HL-60 (cell line): ENCODE results near the gene BIN1.

ENCODE experiments used
- DNase-seq, 2 experiments: peaks; one replicate each; pipeline ENCODE4 v3.0.0-alpha.2; 2010 to 2020; ENCODE audit warnings: low read depth in 1 of 2, low spot score in 1 of 2
- H3K27ac ChIP-seq: fragments of 250-450 bp; sonication (Bioruptor Pico); replicated peaks from 2 replicates; pipeline ENCODE4 v1.5.1; 2020; ENCODE audit warnings: mild to moderate bottlenecking, moderate library complexity
- H3K27me3 ChIP-seq: fragments of 250-450 bp; sonication (Bioruptor Pico); 2 replicates; pipeline ENCODE4 v1.5.1; 2021; ENCODE audit warnings: mild to moderate bottlenecking, moderate library complexity; ENCODE audit not compliant: insufficient read depth, poor library complexity, severe bottlenecking
- H3K4me3 ChIP-seq: replicated peaks from 2 replicates; pipeline ENCODE4 v1.5.1; 2011; ENCODE audit warnings: mild to moderate bottlenecking, control low read depth, low read length; ENCODE audit not compliant: insufficient read depth
- GABPA ChIP-seq: IDR thresholded peaks from 2 replicates; pipeline ENCODE4 v1.6.1; 2012; ENCODE audit warnings: low read depth
- POLR2AphosphoS5 ChIP-seq: IDR thresholded peaks from 2 replicates; pipeline ENCODE4 v1.6.1; 2012; ENCODE audit warnings: low read depth
- SPI1 ChIP-seq: IDR thresholded peaks from 2 replicates; pipeline ENCODE4 v1.6.1; 2012; ENCODE audit warnings: low read depth, mild to moderate bottlenecking, borderline replicate concordance
- TF ChIP-seq, protein P1 (sequence below): IDR thresholded peaks from one replicate; pipeline ENCODE4 v1.5.1; 2011; ENCODE audit warnings: low read length, control low read depth, inconsistent platforms; ENCODE audit not compliant: insufficient read depth
- TF ChIP-seq, protein P2 (sequence below): IDR thresholded peaks from 2 replicates; pipeline ENCODE4 v1.6.1; 2012; ENCODE audit warnings: low read depth; ENCODE audit not compliant: insufficient replicate concordance

The BIN1 gene

GRCh38 chr2:127037476-127037875, 69.5 kb downstream of the BIN1 start:
- DNase-seq: no peak
- no peak overlapping the region for H3K27ac ChIP-seq

DNA sequence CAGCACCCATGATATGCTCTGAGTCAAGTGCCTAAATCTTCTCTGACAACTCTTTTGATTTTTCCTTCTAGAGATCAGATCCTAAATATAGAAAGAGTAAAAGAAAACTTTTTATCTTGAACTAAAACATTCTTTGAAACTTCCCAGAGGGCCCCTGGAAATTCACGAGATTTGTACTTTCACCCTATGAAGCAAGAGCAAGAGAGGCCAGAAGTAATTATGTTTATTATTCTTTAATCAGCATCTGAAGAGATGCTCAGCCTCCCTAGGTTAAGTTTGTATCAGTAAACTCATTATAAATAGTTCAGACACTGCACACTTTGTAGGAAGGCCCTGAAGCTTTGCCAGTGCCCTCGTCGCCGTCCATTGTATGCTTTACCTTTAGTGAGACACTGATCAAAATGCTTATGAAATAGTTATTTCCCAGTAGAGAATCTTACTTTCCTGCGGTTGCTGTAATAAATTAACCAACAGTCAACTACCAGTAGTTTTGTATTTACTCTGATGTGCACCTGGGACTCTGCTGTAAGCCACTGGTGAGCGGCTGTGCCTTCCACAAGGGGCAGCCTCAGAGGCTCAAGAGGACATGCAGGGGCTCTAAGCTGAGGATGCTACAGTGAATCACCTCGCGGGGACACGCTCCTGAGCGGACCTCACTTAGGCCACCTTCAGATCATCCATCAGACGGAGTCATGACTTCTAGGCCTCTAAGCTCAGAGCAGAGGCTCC, 71.9 kb downstream of the BIN1 start:
- no peak overlapping the region for H3K27ac ChIP-seq
- DNase-seq: no peak
- peaks cover 9% of the 10 kb centered on the region for H3K27me3 ChIP-seq
- H3K4me3 ChIP-seq: no peak overlapping the region
- TF ChIP-seq, protein P1, sequence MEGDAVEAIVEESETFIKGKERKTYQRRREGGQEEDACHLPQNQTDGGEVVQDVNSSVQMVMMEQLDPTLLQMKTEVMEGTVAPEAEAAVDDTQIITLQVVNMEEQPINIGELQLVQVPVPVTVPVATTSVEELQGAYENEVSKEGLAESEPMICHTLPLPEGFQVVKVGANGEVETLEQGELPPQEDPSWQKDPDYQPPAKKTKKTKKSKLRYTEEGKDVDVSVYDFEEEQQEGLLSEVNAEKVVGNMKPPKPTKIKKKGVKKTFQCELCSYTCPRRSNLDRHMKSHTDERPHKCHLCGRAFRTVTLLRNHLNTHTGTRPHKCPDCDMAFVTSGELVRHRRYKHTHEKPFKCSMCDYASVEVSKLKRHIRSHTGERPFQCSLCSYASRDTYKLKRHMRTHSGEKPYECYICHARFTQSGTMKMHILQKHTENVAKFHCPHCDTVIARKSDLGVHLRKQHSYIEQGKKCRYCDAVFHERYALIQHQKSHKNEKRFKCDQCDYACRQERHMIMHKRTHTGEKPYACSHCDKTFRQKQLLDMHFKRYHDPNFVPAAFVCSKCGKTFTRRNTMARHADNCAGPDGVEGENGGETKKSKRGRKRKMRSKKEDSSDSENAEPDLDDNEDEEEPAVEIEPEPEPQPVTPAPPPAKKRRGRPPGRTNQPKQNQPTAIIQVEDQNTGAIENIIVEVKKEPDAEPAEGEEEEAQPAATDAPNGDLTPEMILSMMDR: no peak
- TF ChIP-seq GABPA: no peak
- TF ChIP-seq, protein P2, sequence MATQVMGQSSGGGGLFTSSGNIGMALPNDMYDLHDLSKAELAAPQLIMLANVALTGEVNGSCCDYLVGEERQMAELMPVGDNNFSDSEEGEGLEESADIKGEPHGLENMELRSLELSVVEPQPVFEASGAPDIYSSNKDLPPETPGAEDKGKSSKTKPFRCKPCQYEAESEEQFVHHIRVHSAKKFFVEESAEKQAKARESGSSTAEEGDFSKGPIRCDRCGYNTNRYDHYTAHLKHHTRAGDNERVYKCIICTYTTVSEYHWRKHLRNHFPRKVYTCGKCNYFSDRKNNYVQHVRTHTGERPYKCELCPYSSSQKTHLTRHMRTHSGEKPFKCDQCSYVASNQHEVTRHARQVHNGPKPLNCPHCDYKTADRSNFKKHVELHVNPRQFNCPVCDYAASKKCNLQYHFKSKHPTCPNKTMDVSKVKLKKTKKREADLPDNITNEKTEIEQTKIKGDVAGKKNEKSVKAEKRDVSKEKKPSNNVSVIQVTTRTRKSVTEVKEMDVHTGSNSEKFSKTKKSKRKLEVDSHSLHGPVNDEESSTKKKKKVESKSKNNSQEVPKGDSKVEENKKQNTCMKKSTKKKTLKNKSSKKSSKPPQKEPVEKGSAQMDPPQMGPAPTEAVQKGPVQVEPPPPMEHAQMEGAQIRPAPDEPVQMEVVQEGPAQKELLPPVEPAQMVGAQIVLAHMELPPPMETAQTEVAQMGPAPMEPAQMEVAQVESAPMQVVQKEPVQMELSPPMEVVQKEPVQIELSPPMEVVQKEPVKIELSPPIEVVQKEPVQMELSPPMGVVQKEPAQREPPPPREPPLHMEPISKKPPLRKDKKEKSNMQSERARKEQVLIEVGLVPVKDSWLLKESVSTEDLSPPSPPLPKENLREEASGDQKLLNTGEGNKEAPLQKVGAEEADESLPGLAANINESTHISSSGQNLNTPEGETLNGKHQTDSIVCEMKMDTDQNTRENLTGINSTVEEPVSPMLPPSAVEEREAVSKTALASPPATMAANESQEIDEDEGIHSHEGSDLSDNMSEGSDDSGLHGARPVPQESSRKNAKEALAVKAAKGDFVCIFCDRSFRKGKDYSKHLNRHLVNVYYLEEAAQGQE: no peak
- TF ChIP-seq POLR2AphosphoS5: no peak
- no peak for TF ChIP-seq SPI1

More at GRCh38 chr2:127037476-127037875, 69.5 kb downstream of the BIN1 start:
- TF ChIP-seq, protein P1: no peak
- no peak for TF ChIP-seq GABPA
- no peak for TF ChIP-seq POLR2AphosphoS5
- TF ChIP-seq SPI1: no peak
- TF ChIP-seq, protein P2: no peak
- Histone ChIP-seq H3K27me3 (peaks cover 3% of the 10 kb centered on the region), H3K4me3 (no peak overlapping the region)

GRCh38 chr2:127034051-127034450, 72.9 kb downstream of the BIN1 start:
- DNase-seq: no peak
- TF ChIP-seq POLR2AphosphoS5 (no peak), SPI1 (no peak), GABPA (no peak)
- TF ChIP-seq, protein P1: no peak
- TF ChIP-seq, protein P2: no peak
- Histone ChIP-seq H3K4me3 (no peak overlapping the region), H3K27me3 (peaks cover 9% of the 10 kb centered on the region), H3K27ac (no peak overlapping the region)
